ENCODE data around the gene CPT1B. TPM values are rescaled to one million over a fixed set of nuclear protein-coding genes. Genes with fewer than 3 reads are reported as not detected.
A peak's percentile ranks its signal among the peaks of the same experiment; 100 is the strongest.

The CPT1B gene
- total and polyA plus RNA-seq, 2 donors (not counting 3 experiments of a cell fraction or from before 2014, with no cell fraction given) = 7.1 TPM

DNA sequence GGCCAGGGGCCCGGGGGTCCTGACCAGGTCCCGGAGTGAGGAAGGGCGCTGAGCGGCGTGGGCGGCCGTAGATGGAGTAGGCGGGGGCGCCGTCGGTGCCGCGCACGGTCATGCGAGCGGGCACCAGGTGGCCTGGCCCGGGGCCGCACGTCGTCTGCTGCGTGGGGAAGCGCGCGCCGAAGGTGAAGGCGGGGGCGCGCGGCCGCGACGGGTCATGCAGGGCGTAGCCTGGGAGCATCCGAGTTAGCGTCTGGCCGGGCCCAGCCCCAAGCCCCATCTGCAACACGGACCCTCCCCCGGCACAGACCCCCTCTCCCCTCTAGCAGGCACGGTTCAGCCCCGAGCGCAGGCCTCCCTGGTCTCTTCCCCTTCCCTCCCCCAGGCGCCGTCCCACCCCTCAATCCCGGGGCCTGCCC lies 46.7 kb downstream of the CPT1B start:
- Histone ChIP-seq H3K4me2 (ENCODE audit: insufficient read depth, low read length) (peak overlapping the region; percentile 58), H2AFZ (ENCODE audit: low read depth, low read length) (peak overlapping the region; percentile 55), H3K4me1 (ENCODE audit: control insufficient read depth, extremely low read depth, insufficient read depth, low read length) (peaks cover 21% of the 10 kb centered on the region), H3K79me2 (ENCODE audit: control insufficient read depth, insufficient read depth, low read length) (no peaks in the 10 kb centered on the region), H3K27ac (ENCODE audit: insufficient read depth, low read depth, low read length) (no peak overlapping the region), H3K9ac (replicated peaks; ENCODE audit: extremely low read depth, insufficient read depth, low read length) (no peak overlapping the region), H3K27me3 (ENCODE audit: control insufficient read depth in 2 of 2, insufficient read depth in 2 of 2, low read length in 2 of 2) (peaks cover 3 to 13% of the 10 kb centered on the region in 2 experiments), H3K9me3 (replicated peaks; ENCODE audit: control insufficient read depth, insufficient read depth, low read length) (no peaks in the 10 kb centered on the region), H4K20me1 (replicated peaks; ENCODE audit: control insufficient read depth, extremely low read depth, insufficient read depth, low read length) (no peaks in the 10 kb centered on the region), H3K4me3 (replicated peaks in 1 of 3; ENCODE audit: insufficient read depth in 1 of 3, low read depth in 1 of 3, low read length in 3 of 3) (peak overlapping the region in 2 of 3 experiments; percentile 8 to 36), H3K36me3 (ENCODE audit: control insufficient read depth in 2 of 2, extremely low read depth in 1 of 2, insufficient read depth in 2 of 2, low read length in 2 of 2) (no peaks in the 10 kb centered on the region), H3K9me1 (replicated peaks; ENCODE audit: control insufficient read depth, extremely low read depth, insufficient read depth, low read length) (no peaks in the 10 kb centered on the region)
- BruUV-seq (replicated peaks) = no TSS peak
- TF ChIP-seq, protein P1, sequence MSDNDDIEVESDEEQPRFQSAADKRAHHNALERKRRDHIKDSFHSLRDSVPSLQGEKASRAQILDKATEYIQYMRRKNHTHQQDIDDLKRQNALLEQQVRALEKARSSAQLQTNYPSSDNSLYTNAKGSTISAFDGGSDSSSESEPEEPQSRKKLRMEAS (IDR thresholded peaks at IDR 0.05; ENCODE audit: insufficient read depth, insufficient read length) = no peak
- TF ChIP-seq MYC (IDR thresholded peaks at IDR 0.05; ENCODE audit: low read depth, low read length) (no peak), EZH2 (IDR thresholded peaks at IDR 0.05; ENCODE audit: borderline replicate concordance, low read depth, low read length, severe bottlenecking) (no peak), POLR2AphosphoS5 (IDR thresholded peaks at IDR 0.05; ENCODE audit: insufficient read depth, low read depth, low read length) (no peak), JUN (IDR thresholded peaks at IDR 0.05; ENCODE audit: borderline replicate concordance, insufficient read depth, insufficient read length, low read depth) (no peak), FOS (IDR thresholded peaks at IDR 0.05; ENCODE audit: borderline replicate concordance, insufficient read depth, low read length) (no peak), POLR2A (IDR thresholded peaks at IDR 0.05; ENCODE audit: low read depth, low read length) (no peak), GATA2 (IDR thresholded peaks at IDR 0.05; ENCODE audit: insufficient read depth, insufficient read length, low read depth, low read length) (no peak)
- TF ChIP-seq, protein P2, sequence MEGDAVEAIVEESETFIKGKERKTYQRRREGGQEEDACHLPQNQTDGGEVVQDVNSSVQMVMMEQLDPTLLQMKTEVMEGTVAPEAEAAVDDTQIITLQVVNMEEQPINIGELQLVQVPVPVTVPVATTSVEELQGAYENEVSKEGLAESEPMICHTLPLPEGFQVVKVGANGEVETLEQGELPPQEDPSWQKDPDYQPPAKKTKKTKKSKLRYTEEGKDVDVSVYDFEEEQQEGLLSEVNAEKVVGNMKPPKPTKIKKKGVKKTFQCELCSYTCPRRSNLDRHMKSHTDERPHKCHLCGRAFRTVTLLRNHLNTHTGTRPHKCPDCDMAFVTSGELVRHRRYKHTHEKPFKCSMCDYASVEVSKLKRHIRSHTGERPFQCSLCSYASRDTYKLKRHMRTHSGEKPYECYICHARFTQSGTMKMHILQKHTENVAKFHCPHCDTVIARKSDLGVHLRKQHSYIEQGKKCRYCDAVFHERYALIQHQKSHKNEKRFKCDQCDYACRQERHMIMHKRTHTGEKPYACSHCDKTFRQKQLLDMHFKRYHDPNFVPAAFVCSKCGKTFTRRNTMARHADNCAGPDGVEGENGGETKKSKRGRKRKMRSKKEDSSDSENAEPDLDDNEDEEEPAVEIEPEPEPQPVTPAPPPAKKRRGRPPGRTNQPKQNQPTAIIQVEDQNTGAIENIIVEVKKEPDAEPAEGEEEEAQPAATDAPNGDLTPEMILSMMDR (IDR thresholded peaks at IDR 0.05; ENCODE audit: extremely low read depth in 1 of 2, insufficient read depth in 1 of 2, low read depth in 1 of 2, low read length in 2 of 2) = no peak
- CTCF ChIA-PET = interaction anchor here (0.5 to 1.7 kb wide), 3 partner anchors 26 to 89 kb away, joined by 3 to 10 read pairs (median 3); no protein-coding TSS in a partner anchor
- no peak for DNase-seq (ENCODE audit: low read depth, low spot score)
- dilution Hi-C loops (cut with MboI; ENCODE audit: extremely low pct_ligation_motif_present, low sequenced_read_pairs) (no loop called here), intact Hi-C loops (cut with micrococcal nuclease) (no loop called here)
- POLR2A ChIA-PET = no interaction called here
- FAIRE-seq = no peak

All from endothelial cell of umbilical vein (primary cell).